ENCODE data around the gene GRK3.
A peak's percentile ranks its signal among the peaks of the same experiment; 100 is the strongest.
"Not testable (repeated sequence)": the region's sequence is repeated elsewhere in the genome, so short reads cannot be mapped to it uniquely, and the experiment has no call there.

The GRK3 gene

DNA sequence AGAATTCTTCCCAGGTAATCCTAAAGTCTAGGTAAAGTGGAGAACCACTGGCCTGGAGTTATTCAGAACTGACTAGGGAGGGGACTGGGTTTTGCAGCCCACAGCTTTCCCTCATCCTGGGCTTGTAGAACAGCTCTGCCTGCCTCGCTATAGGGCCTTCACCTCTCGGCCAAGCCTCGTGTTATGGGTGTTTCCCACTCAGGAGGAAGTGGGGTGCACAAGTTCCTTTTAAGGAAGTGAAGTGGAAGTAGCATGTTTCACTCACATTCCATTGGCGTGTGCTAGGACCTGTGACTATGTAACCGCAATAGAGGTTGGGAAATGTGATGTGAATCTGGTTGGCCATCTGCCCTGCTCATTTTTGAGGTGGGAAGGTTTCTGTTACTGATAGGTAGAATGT, 20.5 kb downstream of the GRK3 start:
- not testable (repeated sequence) for H3K4me3 ChIP-seq (replicated peaks; ENCODE audit: insufficient read depth, low read length); H3K27me3 ChIP-seq (ENCODE audit: insufficient read depth, poor library complexity, severe bottlenecking)
- DNase-seq (ENCODE audit: low read depth in 1 of 2, low spot score in 1 of 2) = peak; percentile 42 to 81
- peak; percentile 92 for TF ChIP-seq SPI1 (IDR thresholded peaks at IDR 0.05; ENCODE audit: borderline replicate concordance, low read depth)
- H3K27ac ChIP-seq (replicated peaks) = peak overlapping the region; percentile 38

DNA sequence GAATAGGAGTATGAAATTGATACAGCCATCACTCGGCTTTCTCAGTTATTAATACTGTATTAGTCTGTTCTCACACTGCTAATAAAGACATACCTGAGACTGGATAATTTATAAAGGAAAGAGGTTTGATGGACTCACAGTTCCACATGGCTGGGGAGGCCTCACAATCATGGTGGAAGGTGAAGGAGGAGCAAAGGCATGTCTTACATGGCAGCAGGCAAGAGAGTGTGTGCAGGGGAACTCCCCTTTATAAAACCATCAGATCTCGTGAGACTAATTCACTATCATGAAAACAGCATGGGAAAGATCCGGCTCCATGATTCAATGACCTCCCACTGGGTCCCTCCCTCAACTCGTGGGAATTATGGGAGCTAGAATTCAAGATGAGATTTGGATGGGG, 25.2 kb downstream of the GRK3 start:
- H3K27me3 ChIP-seq (ENCODE audit: insufficient read depth, poor library complexity, severe bottlenecking); H3K27ac ChIP-seq (replicated peaks); DNase-seq (ENCODE audit: low read depth in 1 of 2, low spot score in 1 of 2): not testable (repeated sequence)

DNA sequence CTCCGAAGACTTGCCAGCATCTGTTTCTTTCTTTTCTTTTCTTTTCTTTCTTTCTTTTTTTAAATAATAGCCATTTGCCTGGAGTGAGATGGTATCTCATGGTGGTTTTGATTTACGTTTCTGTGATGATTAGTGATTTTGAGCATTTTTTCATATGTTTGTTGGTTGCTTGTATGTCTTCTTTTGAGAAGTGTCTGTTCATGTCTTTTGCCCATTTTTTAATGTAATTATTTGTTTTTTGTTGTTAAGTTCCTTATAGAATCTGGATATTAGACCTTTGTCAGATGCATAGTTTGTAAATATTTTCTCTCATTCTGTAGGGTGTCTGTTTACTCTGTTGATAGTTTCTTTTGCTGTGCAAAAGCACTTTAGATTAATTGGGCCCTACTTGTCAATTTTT, 28.8 kb downstream of the GRK3 start:
- not testable (repeated sequence) for H3K27me3 ChIP-seq (ENCODE audit: insufficient read depth, poor library complexity, severe bottlenecking); DNase-seq (ENCODE audit: low read depth in 1 of 2, low spot score in 1 of 2); H3K27ac ChIP-seq (replicated peaks); H3K4me3 ChIP-seq (replicated peaks; ENCODE audit: insufficient read depth, low read length)

More for the DNA sequence above, 25.2 kb downstream of the GRK3 start:
- not testable (repeated sequence) for H3K4me3 ChIP-seq (replicated peaks; ENCODE audit: insufficient read depth, low read length)

DNA sequence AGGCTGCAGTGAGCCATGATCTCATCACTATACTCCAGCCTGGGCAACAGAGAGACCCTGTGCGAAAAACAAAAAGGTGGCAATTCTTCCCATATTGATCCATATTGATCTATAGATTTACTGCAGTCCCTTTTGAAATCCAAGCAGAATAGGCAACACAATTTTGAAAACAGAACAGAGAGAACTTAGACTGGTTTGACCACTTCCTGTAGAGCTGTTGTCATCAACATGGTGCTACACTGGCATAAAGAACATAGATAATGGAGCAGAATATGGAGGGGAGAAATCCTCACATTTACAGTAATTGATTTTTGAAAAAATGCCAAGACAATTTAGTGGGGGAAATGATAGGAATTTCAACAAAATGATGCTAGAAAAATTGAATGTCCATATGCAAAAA, 34.1 kb downstream of the GRK3 start:
- no peak for DNase-seq (ENCODE audit: low read depth in 1 of 2, low spot score in 1 of 2)
- H3K27me3 ChIP-seq (ENCODE audit: insufficient read depth, poor library complexity, severe bottlenecking) = no peaks in the 10 kb centered on the region
- no peak overlapping the region for H3K4me3 ChIP-seq (replicated peaks; ENCODE audit: insufficient read depth, low read length)
- no peak for TF ChIP-seq GABPA (IDR thresholded peaks at IDR 0.05; ENCODE audit: low read depth)
- TF ChIP-seq POLR2AphosphoS5 (IDR thresholded peaks at IDR 0.05; ENCODE audit: low read depth) = no peak
- TF ChIP-seq, protein P1, sequence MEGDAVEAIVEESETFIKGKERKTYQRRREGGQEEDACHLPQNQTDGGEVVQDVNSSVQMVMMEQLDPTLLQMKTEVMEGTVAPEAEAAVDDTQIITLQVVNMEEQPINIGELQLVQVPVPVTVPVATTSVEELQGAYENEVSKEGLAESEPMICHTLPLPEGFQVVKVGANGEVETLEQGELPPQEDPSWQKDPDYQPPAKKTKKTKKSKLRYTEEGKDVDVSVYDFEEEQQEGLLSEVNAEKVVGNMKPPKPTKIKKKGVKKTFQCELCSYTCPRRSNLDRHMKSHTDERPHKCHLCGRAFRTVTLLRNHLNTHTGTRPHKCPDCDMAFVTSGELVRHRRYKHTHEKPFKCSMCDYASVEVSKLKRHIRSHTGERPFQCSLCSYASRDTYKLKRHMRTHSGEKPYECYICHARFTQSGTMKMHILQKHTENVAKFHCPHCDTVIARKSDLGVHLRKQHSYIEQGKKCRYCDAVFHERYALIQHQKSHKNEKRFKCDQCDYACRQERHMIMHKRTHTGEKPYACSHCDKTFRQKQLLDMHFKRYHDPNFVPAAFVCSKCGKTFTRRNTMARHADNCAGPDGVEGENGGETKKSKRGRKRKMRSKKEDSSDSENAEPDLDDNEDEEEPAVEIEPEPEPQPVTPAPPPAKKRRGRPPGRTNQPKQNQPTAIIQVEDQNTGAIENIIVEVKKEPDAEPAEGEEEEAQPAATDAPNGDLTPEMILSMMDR (IDR thresholded peaks at IDR 0.05; ENCODE audit: insufficient read depth, low read length) = no peak
- TF ChIP-seq, protein P2, sequence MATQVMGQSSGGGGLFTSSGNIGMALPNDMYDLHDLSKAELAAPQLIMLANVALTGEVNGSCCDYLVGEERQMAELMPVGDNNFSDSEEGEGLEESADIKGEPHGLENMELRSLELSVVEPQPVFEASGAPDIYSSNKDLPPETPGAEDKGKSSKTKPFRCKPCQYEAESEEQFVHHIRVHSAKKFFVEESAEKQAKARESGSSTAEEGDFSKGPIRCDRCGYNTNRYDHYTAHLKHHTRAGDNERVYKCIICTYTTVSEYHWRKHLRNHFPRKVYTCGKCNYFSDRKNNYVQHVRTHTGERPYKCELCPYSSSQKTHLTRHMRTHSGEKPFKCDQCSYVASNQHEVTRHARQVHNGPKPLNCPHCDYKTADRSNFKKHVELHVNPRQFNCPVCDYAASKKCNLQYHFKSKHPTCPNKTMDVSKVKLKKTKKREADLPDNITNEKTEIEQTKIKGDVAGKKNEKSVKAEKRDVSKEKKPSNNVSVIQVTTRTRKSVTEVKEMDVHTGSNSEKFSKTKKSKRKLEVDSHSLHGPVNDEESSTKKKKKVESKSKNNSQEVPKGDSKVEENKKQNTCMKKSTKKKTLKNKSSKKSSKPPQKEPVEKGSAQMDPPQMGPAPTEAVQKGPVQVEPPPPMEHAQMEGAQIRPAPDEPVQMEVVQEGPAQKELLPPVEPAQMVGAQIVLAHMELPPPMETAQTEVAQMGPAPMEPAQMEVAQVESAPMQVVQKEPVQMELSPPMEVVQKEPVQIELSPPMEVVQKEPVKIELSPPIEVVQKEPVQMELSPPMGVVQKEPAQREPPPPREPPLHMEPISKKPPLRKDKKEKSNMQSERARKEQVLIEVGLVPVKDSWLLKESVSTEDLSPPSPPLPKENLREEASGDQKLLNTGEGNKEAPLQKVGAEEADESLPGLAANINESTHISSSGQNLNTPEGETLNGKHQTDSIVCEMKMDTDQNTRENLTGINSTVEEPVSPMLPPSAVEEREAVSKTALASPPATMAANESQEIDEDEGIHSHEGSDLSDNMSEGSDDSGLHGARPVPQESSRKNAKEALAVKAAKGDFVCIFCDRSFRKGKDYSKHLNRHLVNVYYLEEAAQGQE (IDR thresholded peaks at IDR 0.05; ENCODE audit: insufficient replicate concordance, low read depth) = no peak
- no peak for TF ChIP-seq SPI1 (IDR thresholded peaks at IDR 0.05; ENCODE audit: borderline replicate concordance, low read depth)
- no peak overlapping the region for H3K27ac ChIP-seq (replicated peaks)

DNA sequence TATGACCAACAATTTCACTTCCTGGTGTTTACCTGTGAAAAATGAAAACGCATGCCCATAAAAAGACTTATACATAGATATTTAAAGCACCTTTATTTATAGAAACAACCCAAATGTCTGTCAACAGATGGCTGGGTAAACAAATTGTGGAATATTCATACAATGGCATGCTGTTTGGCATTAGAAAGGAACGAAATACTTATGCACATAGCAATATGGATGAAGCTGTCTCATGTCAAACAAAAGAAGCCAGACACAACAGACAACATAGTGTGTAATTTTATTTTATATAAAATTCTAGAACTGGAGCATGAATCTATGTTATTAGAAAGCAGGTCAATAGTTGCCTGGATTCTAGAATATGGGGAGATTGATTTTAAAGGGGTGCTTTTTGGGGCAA, 38.0 kb downstream of the GRK3 start:
- no peak overlapping the region for H3K27ac ChIP-seq (replicated peaks)

DNA sequence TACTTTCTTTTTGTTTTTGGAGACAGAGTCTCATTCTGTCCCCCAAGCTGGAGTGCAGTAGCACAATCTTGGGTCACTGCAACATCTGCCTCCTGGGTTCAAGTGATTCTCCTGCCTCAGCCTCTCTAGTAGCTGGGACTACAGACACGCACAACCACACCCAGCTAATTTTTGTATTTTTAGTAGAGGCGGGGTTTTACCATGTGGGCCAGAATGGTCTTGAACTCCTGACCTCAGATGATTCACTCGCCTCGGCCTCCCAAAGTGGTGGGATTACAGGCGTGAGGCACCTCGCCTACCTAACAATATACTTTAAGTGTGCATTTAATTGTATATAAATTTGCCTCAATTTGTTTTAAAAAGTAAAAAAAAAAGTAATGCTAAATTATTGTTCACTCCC, 38.4 kb downstream of the GRK3 start:
- Histone ChIP-seq H3K4me3 (replicated peaks; ENCODE audit: insufficient read depth, low read length) (no peak overlapping the region), H3K27ac (replicated peaks) (no peak overlapping the region), H3K27me3 (ENCODE audit: insufficient read depth, poor library complexity, severe bottlenecking) (no peaks in the 10 kb centered on the region)
- no peak for TF ChIP-seq POLR2AphosphoS5 (IDR thresholded peaks at IDR 0.05; ENCODE audit: low read depth)
- TF ChIP-seq, protein P2 (IDR thresholded peaks at IDR 0.05; ENCODE audit: insufficient replicate concordance, low read depth) = no peak
- no peak for TF ChIP-seq SPI1 (IDR thresholded peaks at IDR 0.05; ENCODE audit: borderline replicate concordance, low read depth)
- TF ChIP-seq GABPA (IDR thresholded peaks at IDR 0.05; ENCODE audit: low read depth) = no peak
- TF ChIP-seq, protein P1 (IDR thresholded peaks at IDR 0.05; ENCODE audit: insufficient read depth, low read length) = no peak
- no peak for DNase-seq (ENCODE audit: low read depth in 1 of 2, low spot score in 1 of 2)

More for the DNA sequence above, 38.0 kb downstream of the GRK3 start:
- no peak for DNase-seq (ENCODE audit: low read depth in 1 of 2, low spot score in 1 of 2)
- no peak overlapping the region for H3K4me3 ChIP-seq (replicated peaks; ENCODE audit: insufficient read depth, low read length)
- no peaks in the 10 kb centered on the region for H3K27me3 ChIP-seq (ENCODE audit: insufficient read depth, poor library complexity, severe bottlenecking)
- TF ChIP-seq, protein P2 (IDR thresholded peaks at IDR 0.05; ENCODE audit: insufficient replicate concordance, low read depth) = no peak

DNA sequence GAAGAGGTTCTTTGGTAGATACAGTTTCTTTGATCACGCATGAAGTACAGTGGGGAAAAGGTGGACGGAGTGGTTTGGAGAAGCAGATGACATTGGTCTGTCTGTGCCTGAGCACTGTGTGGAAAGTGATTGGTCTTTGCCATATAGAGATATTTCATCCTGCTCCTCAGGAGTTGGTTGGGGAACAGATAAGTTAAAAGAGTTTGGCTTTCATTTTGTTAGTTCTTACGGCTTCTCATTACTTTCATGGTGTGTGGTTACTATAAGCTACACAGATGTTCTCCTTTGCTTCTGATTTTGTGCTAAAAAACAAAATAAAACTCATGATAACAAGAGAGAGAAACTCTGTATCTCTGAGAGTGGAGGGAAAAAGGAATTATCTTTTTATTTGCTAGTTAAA, 40.7 kb downstream of the GRK3 start:
- DNase-seq (ENCODE audit: low read depth in 1 of 2, low spot score in 1 of 2); H3K27me3 ChIP-seq (ENCODE audit: insufficient read depth, poor library complexity, severe bottlenecking); H3K27ac ChIP-seq (replicated peaks); H3K4me3 ChIP-seq (replicated peaks; ENCODE audit: insufficient read depth, low read length): not testable (repeated sequence)
